Prostate gland (tissue), 2 donors: Measurements from ENCODE around the gene PRDM7.
A peak's percentile ranks its signal among the peaks of the same experiment; 100 is the strongest.

ENCODE experiments used
- CTCF ChIP-seq, 4 experiments: fragments of 200-600 bp in 2 of 4; fragments of 450-650 bp in 2 of 4; sonication (generic) in 2 of 4; IDR thresholded peaks; 1 replicate in 3 of 4; 2 replicates in 1 of 4; pipeline ENCODE4 v1.5.1; 2016 to 2019; ENCODE audit warnings: antibody characterized with exemption in 4 of 4, mild to moderate bottlenecking in 2 of 4, moderate library complexity in 2 of 4
- POLR2A ChIP-seq: fragments of 450-650 bp; IDR thresholded peaks from one replicate; pipeline ENCODE4 v1.6.1; 2016; ENCODE audit warnings: antibody characterized with exemption, mild to moderate bottlenecking
- POLR2AphosphoS5 ChIP-seq: sonication (generic); formaldehyde crosslinking; IDR thresholded peaks from one replicate; pipeline ENCODE4 v1.6.1; 2017; ENCODE audit warnings: antibody characterized with exemption

GRCh38 chr16:90044111-90044551 lies 33.0 kb downstream of the PRDM7 start:
- TF ChIP-seq CTCF (IDR thresholded peaks at IDR 0.05) (no peak), POLR2A (peak; percentile 38), POLR2AphosphoS5 (peak; percentile 14)
